Heart left ventricle (tissue), 13 donors: ENCODE measurements around the gene UBL7.

Source experiments
- CTCF ChIP-seq, 12 donors: fragments of 200-600 bp; sonication (generic) in 4 of 12; IDR thresholded peaks; one replicate each; pipeline versions ENCODE4 v1.5.0 to v1.8.0; 2018 to 2022; ENCODE audit warnings: antibody characterized with exemption in 12 of 12, mild to moderate bottlenecking in 5 of 12
- POLR2A ChIP-seq, 2 donors: fragments of 450-650 bp; IDR thresholded peaks; one replicate each; pipeline ENCODE4 v1.6.1; 2017; ENCODE audit warnings: antibody characterized with exemption in 2 of 2, mild to moderate bottlenecking in 2 of 2, moderate library complexity in 2 of 2
- donor health status: ischemic (EF 13 %, LVEDD 7.1; RV severe dilation, severe dysfunction).
- donor health status: DM: no; HTN: yes; CAD: no.
- donor health status: DM: no; HTN: no; CAD: no.
- donor health status: ischemic (EF 25% LVEDD 6.9; RV normal size, moderate dysfunction).
- donor health status: ischemic (EF 25% LVEDD 5.7; RV mildly dilated, moderate dysfunction).
- donor health status: ischemic (EF 35%, LVEDD 5.7; RV mildly dilated, moderate dysfunction).
- donor health status: nonischemic (EF 11% LVEDD 7.7; RV severe dilation, severe dysfunction).
- donor health status: DM: yes; HTN: yes; CAD: no.
- donor health status: PGD.
- donor health status: ischemic (EF 29% LVEDD 5.4; RV normal size, mild dysfunction).
- donor health status: nonischemic (EF 23%, LVEDD 6.1; RV moderate dilation, normal function).

- TF ChIP-seq CTCF (IDR thresholded peaks at IDR 0.05) (no peak), POLR2A (IDR thresholded peaks at IDR 0.05) (no peak)
Measured at GRCh38 chr15:74464897-74465296, 3.9 kb upstream of the UBL7 start.
